GM23338 (cell line): ENCODE results near the gene CD63. TPM values are rescaled to one million over a fixed set of nuclear protein-coding genes. Genes with fewer than 3 reads are reported as not detected.

Experiments
- ATAC-seq: fragments of 200-7000 bp; cut with Tn5 transposase; 3 replicates; pipeline ENCODE4 v1.9.1; 2020
- DNase-seq: peaks from one replicate; pipeline ENCODE4 v3.0.0-alpha.2; 2015; ENCODE audit warnings: low spot score
- H2AFZ ChIP-seq: fragments of 200-600 bp; sonication (generic); 2 replicates; pipeline ENCODE4 v1.8.0; 2016; ENCODE audit warnings: antibody characterized with exemption, mild to moderate bottlenecking, moderate library complexity
- H3F3A ChIP-seq: fragments of 200-600 bp; sonication (generic); replicated peaks from 2 replicates; pipeline ENCODE4 v1.8.0; 2017; ENCODE audit warnings: antibody characterized with exemption, mixed run types, low read depth
- H3K27ac ChIP-seq: fragments of 200-600 bp; sonication (generic); 2 replicates; pipeline ENCODE4 v1.6.1; 2016; ENCODE audit warnings: low read depth
- H3K27me3 ChIP-seq: fragments of 200-600 bp; sonication (generic); 2 replicates; pipeline ENCODE4 v1.8.0; 2016; ENCODE audit warnings: mild to moderate bottlenecking, mixed run types, moderate library complexity; ENCODE audit not compliant: insufficient read depth
- H3K36me3 ChIP-seq: fragments of 200-600 bp; sonication (generic); 2 replicates; pipeline ENCODE4 v1.8.0; 2016; ENCODE audit warnings: mild to moderate bottlenecking; ENCODE audit not compliant: insufficient read depth
- H3K4me1 ChIP-seq: fragments of 200-600 bp; sonication (generic); 2 replicates; pipeline ENCODE4 v1.8.0; 2016; ENCODE audit warnings: mild to moderate bottlenecking, moderate library complexity; ENCODE audit not compliant: insufficient read depth
- H3K4me2 ChIP-seq: fragments of 200-600 bp; sonication (generic); 2 replicates; pipeline ENCODE4 v1.7.1; 2017; ENCODE audit warnings: mixed run types
- H3K4me3 ChIP-seq: fragments of 200-600 bp; sonication (generic); 2 replicates; pipeline ENCODE4 v1.6.1; 2016; ENCODE audit warnings: mixed run types
- H3K79me2 ChIP-seq: fragments of 200-600 bp; sonication (generic); replicated peaks from 2 replicates; pipeline ENCODE4 v1.8.0; 2017; ENCODE audit warnings: mild to moderate bottlenecking; ENCODE audit not compliant: insufficient read depth
- H3K9me2 ChIP-seq: fragments of 200-600 bp; sonication (generic); 2 replicates; pipeline ENCODE4 v1.8.0; 2017; ENCODE audit not compliant: insufficient read depth
- H4K20me1 ChIP-seq: fragments of 200-600 bp; sonication (generic); replicated peaks from 2 replicates; pipeline ENCODE4 v1.8.0; 2017; ENCODE audit warnings: mild to moderate bottlenecking; ENCODE audit not compliant: insufficient read depth
- H3K27ac Mint-ChIP-seq: 2 replicates; pipeline ENCODE4 v1.8.0; 2020; ENCODE audit warnings: inconsistent platforms, mild to moderate bottlenecking, moderate library complexity, mixed read lengths
- H3K27me3 Mint-ChIP-seq: 3 replicates; pipeline ENCODE4 v1.8.0; 2022; ENCODE audit warnings: low read depth, mild to moderate bottlenecking, moderate library complexity, mixed read lengths, inconsistent platforms; ENCODE audit not compliant: insufficient read depth, poor library complexity
- H3K36me3 Mint-ChIP-seq: 3 replicates; pipeline ENCODE4 v1.8.0; 2021; ENCODE audit warnings: low read depth, mild to moderate bottlenecking, inconsistent platforms, moderate library complexity, mixed read lengths
- H3K4me1 Mint-ChIP-seq: 3 replicates; pipeline ENCODE4 v1.8.0; 2020; ENCODE audit warnings: mild to moderate bottlenecking, inconsistent platforms, mixed read lengths
- H3K4me3 Mint-ChIP-seq: 3 replicates; pipeline ENCODE4 v1.8.0; 2021; ENCODE audit warnings: moderate library complexity, mild to moderate bottlenecking, inconsistent platforms, mixed read lengths
- H3K9me3 Mint-ChIP-seq: 3 replicates; pipeline ENCODE4 v1.8.0; 2020; ENCODE audit warnings: moderate library complexity, mild to moderate bottlenecking, inconsistent platforms, mixed read lengths
- CREB1 ChIP-seq: fragments of 250-450 bp; sonication (Bioruptor Pico); IDR thresholded peaks from 2 replicates; pipeline ENCODE4 v1.5.0; 2020; ENCODE audit warnings: low read depth, mild to moderate bottlenecking, moderate library complexity
- JUNB ChIP-seq: IDR thresholded peaks from one replicate; pipeline ENCODE4 v1.6.1; 2016; ENCODE audit warnings: antibody characterized with exemption; ENCODE audit not compliant: unreplicated experiment
- NANOG ChIP-seq: IDR thresholded peaks from 2 replicates; pipeline ENCODE4 v1.6.1; 2016; ENCODE audit warnings: antibody characterized with exemption, borderline replicate concordance
- POLR2AphosphoS5 ChIP-seq: IDR thresholded peaks from 2 replicates; pipeline ENCODE4 v1.6.1; 2016; ENCODE audit warnings: antibody characterized with exemption, low read depth
- ZNF114 ChIP-seq: fragments of 250-450 bp; sonication (Bioruptor Pico); IDR thresholded peaks from 2 replicates; pipeline ENCODE4 v1.5.0; 2020; ENCODE audit warnings: mild to moderate bottlenecking, moderate library complexity
- ZNF331 ChIP-seq: fragments of 250-450 bp; sonication (Bioruptor Pico); IDR thresholded peaks from 2 replicates; pipeline ENCODE4 v1.5.0; 2020; ENCODE audit warnings: low read depth, mild to moderate bottlenecking, moderate library complexity
- polyA plus RNA-seq: library from polyadenylated mRNA; unstranded; fragments of >200 nt; fragmentation: Nextera tagmentation; extraction: Ambion mirVana; gene quantifications from 2 replicates; pipeline ENCODE4 v1.2.1, GENCODE V29; 2016
- total RNA-seq: library from RNA; depleted of rRNA; stranded (reverse); fragments of >200 nt; shearing (Covaris generic); gene quantifications from 2 replicates; pipeline ENCODE4 v1.2.3, GENCODE V29; 2014
- TF ChIP-seq, protein P1 (sequence below), 2 experiments: fragments of 200-600 bp in 1 of 2; sonication (generic) in 1 of 2; conservative IDR thresholded peaks; 2 replicates each; pipeline versions ENCODE4 v1.5.1 to v1.6.1; 2016 to 2017; ENCODE audit warnings: antibody characterized with exemption in 2 of 2, low read depth in 2 of 2, mild to moderate bottlenecking in 2 of 2, moderate library complexity in 1 of 2
- TF ChIP-seq, protein P2 (sequence below): IDR thresholded peaks from 2 replicates; pipeline ENCODE4 v1.6.1; 2016; ENCODE audit warnings: antibody characterized with exemption
- TF ChIP-seq, protein P3 (sequence below): IDR thresholded peaks from one replicate; pipeline ENCODE4 v1.6.1; 2018; ENCODE audit warnings: antibody characterized with exemption; ENCODE audit not compliant: unreplicated experiment

CD63 gene
- total and polyA plus RNA-seq, 2 experiments from 2014 or later: 294 to 685 TPM

DNA sequence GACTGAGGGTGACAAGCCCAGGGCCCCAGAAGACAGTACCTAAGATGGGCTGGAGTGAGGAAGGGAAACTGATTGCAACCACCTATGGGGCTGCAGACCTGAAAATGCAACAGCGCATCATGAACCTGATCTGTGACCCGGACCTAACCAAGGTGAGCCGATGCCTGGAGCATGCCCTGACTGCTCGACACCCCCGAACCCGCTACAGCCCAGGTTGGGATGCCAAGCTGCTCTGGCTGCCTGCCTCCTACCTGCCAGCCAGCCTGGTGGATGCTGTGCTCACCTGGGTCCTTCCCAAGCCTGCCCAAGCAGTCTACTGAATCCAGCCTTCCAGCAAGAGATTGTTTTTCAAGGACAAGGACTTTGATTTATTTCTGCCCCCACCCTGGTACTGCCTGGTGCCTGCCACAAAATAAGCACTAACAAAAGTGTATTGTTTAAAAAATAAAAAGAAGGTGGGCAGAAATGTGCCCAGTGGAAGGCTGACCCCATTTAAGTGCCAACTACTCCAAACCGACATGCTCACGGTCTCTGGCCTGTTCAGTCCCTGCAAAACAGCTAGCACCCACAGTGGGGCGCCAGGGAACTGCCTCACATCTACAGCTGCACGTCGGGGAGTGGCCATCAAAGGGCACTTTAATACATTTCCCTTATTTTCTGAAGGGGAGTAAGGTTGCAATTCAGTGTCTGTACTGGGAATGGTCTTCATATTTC, 4.4 kb downstream of the CD63 start:
- H3K36me3 ChIP-seq: peaks cover 8% of the 10 kb centered on the region; the same call in 1 of the 2 replicates
- DNase-seq (peak; percentile 83), ATAC-seq (peak; percentile 11)
- no peak overlapping the region for H3K4me3 ChIP-seq
- peaks cover 12% of the 10 kb centered on the region; the same call in 1 of the 2 replicates for H3F3A ChIP-seq
- H3K27ac ChIP-seq: peak overlapping the region; percentile 80; the same call in 1 of the 2 replicates
- Mint-ChIP-seq H3K4me1 (peaks cover 28% of the 10 kb centered on the region), H3K9me3 (no peaks in the 10 kb centered on the region), H3K27ac (no peak overlapping the region), H3K36me3 (peaks cover 41% of the 10 kb centered on the region), H3K27me3 (peaks cover 11% of the 10 kb centered on the region), H3K4me3 (no peak overlapping the region; the same call in 2 of the 3 replicates)
- peaks cover 14% of the 10 kb centered on the region for H3K79me2 ChIP-seq
- TF ChIP-seq ZNF114 (CRISPR knock-in tag) (no peak), CREB1 (CRISPR knock-in tag) (no peak)
- TF ChIP-seq, protein P1, sequence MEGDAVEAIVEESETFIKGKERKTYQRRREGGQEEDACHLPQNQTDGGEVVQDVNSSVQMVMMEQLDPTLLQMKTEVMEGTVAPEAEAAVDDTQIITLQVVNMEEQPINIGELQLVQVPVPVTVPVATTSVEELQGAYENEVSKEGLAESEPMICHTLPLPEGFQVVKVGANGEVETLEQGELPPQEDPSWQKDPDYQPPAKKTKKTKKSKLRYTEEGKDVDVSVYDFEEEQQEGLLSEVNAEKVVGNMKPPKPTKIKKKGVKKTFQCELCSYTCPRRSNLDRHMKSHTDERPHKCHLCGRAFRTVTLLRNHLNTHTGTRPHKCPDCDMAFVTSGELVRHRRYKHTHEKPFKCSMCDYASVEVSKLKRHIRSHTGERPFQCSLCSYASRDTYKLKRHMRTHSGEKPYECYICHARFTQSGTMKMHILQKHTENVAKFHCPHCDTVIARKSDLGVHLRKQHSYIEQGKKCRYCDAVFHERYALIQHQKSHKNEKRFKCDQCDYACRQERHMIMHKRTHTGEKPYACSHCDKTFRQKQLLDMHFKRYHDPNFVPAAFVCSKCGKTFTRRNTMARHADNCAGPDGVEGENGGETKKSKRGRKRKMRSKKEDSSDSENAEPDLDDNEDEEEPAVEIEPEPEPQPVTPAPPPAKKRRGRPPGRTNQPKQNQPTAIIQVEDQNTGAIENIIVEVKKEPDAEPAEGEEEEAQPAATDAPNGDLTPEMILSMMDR (conservative IDR thresholded peaks at IDR 0.05; ENCODE audit: low read depth in 2 of 2): peak; percentile 72 to 87
- TF ChIP-seq, protein P2, sequence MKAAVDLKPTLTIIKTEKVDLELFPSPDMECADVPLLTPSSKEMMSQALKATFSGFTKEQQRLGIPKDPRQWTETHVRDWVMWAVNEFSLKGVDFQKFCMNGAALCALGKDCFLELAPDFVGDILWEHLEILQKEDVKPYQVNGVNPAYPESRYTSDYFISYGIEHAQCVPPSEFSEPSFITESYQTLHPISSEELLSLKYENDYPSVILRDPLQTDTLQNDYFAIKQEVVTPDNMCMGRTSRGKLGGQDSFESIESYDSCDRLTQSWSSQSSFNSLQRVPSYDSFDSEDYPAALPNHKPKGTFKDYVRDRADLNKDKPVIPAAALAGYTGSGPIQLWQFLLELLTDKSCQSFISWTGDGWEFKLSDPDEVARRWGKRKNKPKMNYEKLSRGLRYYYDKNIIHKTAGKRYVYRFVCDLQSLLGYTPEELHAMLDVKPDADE: no peak
- no peak overlapping the region for H2AFZ ChIP-seq
- 0 out of 2 replicates have a peak, but pooled peaks cover 6% of the 10 kb centered on the region for H4K20me1 ChIP-seq
- H3K27me3 ChIP-seq: no peaks in the 10 kb centered on the region
- no peaks in the 10 kb centered on the region for H3K9me2 ChIP-seq
- peaks cover 13% of the 10 kb centered on the region for H3K4me1 ChIP-seq
- no peak overlapping the region for H3K4me2 ChIP-seq

DNA sequence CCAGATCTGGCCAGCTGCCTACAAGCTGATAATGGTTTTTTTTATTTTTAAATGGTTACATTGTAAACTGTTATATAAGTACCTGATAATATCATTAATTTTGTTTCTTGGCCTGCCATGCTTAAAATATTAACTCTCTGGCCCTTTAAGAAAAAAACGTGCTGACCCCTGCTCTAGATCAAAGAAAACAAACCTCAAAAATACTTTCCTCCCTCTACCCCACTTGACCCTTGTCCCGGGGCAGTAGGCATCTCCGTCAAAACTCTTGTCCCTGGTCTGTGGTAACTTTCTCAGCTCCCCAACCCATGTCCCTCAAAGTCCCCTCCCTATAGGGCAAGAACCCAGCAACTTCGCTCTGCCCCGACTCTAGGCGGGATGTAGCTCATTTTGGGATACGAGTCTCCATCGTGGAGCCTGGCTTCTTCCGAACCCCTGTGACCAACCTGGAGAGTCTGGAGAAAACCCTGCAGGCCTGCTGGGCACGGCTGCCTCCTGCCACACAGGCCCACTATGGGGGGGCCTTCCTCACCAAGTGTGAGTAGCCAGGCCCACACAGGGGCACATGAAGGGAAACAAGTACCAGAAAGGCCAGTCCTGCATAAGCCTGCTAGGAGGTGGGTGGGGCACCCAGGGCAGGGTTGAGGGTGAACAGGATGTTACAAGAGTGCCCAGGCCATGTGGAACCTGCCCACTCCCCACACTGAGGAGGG, 5.1 kb downstream of the CD63 start:
- no peak for ATAC-seq

More for the DNA sequence above, 5.1 kb downstream of the CD63 start:
- Histone ChIP-seq H3K4me2 (no peak overlapping the region), H3K36me3 (peaks cover 8% of the 10 kb centered on the region; the same call in 1 of the 2 replicates), H3F3A (peaks cover 8% of the 10 kb centered on the region; the same call in 1 of the 2 replicates), H3K9me2 (no peaks in the 10 kb centered on the region), H3K27ac (no peak overlapping the region), H3K79me2 (peaks cover 14% of the 10 kb centered on the region), H3K27me3 (no peaks in the 10 kb centered on the region), H4K20me1 (0 out of 2 replicates have a peak, but pooled peaks cover 6% of the 10 kb centered on the region), H3K4me3 (no peak overlapping the region), H2AFZ (no peak overlapping the region), H3K4me1 (peaks cover 20% of the 10 kb centered on the region)
- H3K9me3 Mint-ChIP-seq: no peaks in the 10 kb centered on the region
- peaks cover 34% of the 10 kb centered on the region for H3K4me1 Mint-ChIP-seq
- DNase-seq: no peak
- TF ChIP-seq NANOG (no peak), POLR2AphosphoS5 (no peak), JUNB (no peak), CREB1 (CRISPR knock-in tag) (no peak), ZNF331 (CRISPR knock-in tag) (no peak)
- TF ChIP-seq, protein P1 (conservative IDR thresholded peaks at IDR 0.05; ENCODE audit: low read depth in 2 of 2): no peak
- TF ChIP-seq, protein P3, sequence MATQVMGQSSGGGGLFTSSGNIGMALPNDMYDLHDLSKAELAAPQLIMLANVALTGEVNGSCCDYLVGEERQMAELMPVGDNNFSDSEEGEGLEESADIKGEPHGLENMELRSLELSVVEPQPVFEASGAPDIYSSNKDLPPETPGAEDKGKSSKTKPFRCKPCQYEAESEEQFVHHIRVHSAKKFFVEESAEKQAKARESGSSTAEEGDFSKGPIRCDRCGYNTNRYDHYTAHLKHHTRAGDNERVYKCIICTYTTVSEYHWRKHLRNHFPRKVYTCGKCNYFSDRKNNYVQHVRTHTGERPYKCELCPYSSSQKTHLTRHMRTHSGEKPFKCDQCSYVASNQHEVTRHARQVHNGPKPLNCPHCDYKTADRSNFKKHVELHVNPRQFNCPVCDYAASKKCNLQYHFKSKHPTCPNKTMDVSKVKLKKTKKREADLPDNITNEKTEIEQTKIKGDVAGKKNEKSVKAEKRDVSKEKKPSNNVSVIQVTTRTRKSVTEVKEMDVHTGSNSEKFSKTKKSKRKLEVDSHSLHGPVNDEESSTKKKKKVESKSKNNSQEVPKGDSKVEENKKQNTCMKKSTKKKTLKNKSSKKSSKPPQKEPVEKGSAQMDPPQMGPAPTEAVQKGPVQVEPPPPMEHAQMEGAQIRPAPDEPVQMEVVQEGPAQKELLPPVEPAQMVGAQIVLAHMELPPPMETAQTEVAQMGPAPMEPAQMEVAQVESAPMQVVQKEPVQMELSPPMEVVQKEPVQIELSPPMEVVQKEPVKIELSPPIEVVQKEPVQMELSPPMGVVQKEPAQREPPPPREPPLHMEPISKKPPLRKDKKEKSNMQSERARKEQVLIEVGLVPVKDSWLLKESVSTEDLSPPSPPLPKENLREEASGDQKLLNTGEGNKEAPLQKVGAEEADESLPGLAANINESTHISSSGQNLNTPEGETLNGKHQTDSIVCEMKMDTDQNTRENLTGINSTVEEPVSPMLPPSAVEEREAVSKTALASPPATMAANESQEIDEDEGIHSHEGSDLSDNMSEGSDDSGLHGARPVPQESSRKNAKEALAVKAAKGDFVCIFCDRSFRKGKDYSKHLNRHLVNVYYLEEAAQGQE: no peak
- H3K36me3 Mint-ChIP-seq: peaks cover 41% of the 10 kb centered on the region
- H3K27ac Mint-ChIP-seq: peak overlapping the region; percentile 67; the same call in 1 of the 2 replicates
- H3K27me3 Mint-ChIP-seq: peaks cover 14% of the 10 kb centered on the region
- H3K4me3 Mint-ChIP-seq: no peak overlapping the region
